GM19025 (cell line): ENCODE measurements around the gene MKI67.

Experiments
- ATAC-seq: cut with Tn5 transposase; IDR thresholded peaks from one replicate; pipeline ENCODE4 v1.9.1; 2021; ENCODE audit warnings: mild to moderate bottlenecking, low read depth, moderate library complexity; ENCODE audit not compliant: unreplicated experiment

The MKI67 gene

DNA sequence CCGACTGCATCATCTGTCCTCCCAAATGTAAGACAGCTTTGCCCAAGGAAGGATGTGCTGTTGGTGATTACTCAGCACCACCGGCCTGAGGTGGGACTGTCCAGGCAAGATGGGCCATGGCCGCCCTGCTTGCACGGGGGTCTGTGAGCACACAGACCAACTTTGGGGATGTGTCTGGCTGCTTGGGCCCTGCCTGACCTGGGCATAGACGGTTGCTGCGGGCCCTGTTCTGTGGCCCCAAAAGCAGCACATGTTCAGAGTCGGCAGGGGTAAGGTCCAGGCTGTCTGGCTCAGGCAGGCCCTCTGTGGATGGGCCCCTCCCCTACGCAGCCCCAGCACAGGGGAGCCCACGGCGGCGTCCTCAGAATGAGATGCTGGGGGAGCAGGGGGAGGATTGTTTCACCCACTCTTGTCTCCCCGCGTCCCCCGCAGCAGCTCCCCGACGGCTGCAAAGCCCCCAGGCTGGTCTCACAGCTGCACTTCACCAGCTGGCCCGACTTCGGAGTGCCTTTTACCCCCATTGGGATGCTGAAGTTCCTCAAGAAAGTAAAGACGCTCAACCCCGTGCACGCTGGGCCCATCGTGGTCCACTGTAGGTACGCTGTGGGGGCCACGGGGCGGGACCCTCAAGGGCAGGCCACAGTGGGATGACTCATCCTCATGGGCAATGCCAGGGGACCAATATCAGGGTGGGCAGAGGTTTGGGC lies 58.4 kb downstream of the MKI67 start:
- ATAC-seq, result no peak

- no peak for ATAC-seq
Measured at GRCh38 chr10:128066870-128067382, 59.3 kb downstream of the MKI67 start.

- no peak for ATAC-seq
Measured at GRCh38 chr10:128065881-128066534, 60.2 kb downstream of the MKI67 start.

DNA sequence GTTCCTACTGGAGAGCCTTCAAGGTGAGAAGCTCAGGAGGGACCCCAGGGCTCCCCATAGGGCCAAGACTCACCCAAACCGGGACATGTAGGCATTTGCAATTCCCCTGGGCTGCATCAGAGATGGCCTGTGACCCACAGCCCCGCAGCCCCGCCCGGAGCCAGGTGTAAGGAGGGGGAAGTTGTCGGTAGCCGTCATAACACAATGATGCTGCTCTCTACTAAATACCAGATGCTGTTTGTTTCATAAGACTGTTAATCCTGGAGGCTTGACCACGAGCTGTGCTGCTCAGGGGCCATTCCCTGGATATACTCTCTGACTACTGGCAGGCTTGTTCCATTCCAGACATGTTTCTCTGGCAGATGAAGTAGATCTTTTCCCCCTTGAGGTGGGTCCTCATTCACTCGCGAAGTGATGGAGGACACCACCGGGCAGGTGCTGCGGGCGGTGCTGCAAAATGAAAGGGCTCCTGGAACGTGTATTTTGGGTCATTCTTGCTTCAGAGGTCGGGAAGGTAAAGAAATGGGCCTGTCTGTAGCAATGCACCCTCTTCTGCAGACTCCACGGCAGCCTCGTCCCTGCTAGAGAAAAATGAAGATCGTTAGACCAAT lies 61.1 kb downstream of the MKI67 start:
- ATAC-seq, result no peak

GRCh38 chr10:128064108-128064969 lies 61.9 kb downstream of the MKI67 start:
- ATAC-seq, result peak; percentile 44

GRCh38 chr10:128063736-128064107 lies 62.5 kb downstream of the MKI67 start:
- ATAC-seq, result no peak

GRCh38 chr10:128062881-128063563 lies 63.2 kb downstream of the MKI67 start:
- peak; percentile 39 for ATAC-seq

DNA sequence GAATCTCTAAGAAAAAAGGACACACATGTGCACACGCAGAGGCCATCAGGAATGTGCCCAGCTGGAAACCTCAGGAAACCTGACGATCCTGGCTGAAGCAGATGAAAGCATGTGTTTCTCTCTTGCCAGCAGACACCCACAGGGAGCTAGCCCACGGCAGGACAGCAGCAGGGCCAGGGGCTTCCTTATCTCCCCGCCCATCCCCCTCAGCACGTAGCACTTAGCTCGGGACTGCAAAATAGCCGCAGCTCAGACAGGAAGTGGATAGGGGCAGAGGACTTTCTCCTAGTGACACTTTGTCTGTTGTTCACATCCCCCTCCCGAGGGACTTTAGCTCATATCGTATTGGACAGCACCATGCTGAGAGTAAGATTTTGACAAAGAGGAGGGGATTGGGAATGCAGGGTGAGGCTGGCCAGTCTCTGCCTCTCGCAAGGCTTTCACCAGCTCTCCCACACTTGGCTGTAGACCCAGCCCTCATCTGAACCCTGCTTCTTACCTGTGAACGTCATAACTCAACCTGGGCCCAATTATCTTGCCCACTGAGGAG lies 63.8 kb downstream of the MKI67 start:
- no peak for ATAC-seq

- no peak for ATAC-seq
Measured at GRCh38 chr10:128061306-128062300, 64.6 kb downstream of the MKI67 start.

DNA sequence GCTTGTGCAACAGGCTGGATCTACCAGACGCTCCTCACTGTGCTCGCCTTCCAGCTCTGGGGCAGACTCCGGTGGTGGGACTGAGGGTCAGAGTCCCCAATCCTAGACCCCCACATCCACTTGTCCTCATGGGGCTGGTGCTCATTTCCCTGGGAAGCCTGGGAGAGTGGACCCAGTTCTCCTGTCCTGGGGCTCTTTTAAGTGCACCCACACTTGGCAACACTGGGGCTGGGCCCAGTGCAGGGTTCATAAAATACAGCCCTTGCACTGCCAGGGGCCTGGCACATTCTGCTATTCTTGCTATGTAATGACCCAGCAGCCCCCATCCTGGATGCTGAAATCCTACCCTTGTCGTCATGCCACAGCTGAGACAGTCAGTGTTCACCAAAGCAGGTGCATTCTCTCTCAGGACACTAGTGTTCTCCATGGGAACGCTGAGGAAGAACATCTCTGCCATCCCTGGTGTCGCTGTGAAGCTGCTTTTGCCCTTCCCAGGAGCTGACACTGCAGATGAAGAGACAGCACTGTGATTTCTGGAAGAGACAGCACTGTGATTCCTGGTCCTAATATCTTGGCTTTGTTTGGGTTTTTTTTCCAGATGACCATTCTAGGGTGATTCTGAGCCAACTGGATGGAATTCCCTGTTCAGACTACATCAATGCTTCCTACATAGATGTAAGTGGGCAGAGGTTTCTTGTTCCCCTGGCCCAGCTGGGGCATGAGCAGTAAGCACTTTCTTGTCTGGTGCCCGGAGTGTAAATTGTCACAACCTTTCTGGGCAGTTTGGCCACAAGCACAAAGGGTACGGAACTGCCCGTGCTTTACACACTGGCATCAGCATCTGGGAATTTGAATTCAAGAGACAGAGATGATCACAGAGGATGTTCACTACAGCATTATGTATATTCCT lies 65.6 kb downstream of the MKI67 start:
- ATAC-seq, result no peak

GRCh38 chr10:128059982-128060293 lies 66.3 kb downstream of the MKI67 start:
- no peak for ATAC-seq

GRCh38 chr10:128059266-128059981 lies 66.8 kb downstream of the MKI67 start:
- no peak for ATAC-seq

GRCh38 chr10:128058750-128059134 lies 67.5 kb downstream of the MKI67 start:
- ATAC-seq, result no peak

DNA sequence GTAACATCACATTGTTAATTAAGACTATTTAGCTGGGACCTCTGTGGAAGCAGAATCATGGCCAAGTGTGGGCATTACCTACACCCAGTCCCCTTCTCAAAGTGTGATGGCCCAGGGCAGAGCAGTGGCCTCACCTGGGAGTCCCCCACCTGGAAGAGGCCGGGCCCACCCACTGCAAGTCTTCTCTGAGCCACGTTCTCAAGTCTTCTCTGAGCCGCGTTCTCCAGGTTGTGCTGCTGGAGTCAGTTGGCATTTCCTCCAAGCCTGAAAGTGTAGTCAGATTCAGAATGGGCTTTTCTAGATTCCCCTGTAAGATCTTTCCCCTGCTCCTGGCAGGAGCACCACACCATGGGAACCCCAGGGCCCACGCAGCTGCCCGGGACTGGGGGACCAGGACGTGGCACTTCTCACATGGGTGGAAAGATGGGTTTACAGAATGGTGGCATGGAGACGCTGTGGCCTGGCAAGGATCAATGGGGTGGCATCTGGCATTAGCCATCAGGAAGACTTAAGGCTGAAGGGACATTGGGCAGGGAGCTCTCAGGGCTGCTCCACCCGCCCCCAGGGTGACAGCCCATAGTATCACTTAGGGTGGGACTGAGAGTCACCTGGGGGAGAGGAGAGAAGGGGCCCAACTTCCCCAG lies 68.0 kb downstream of the MKI67 start:
- ATAC-seq, result no peak

GRCh38 chr10:128056303-128057050 lies 69.7 kb downstream of the MKI67 start:
- ATAC-seq, result no peak
